Cardiac muscle cell (in vitro differentiated cells and primary cell): ENCODE data around the gene PHC2. TPM values are rescaled to one million over a fixed set of nuclear protein-coding genes. Genes with fewer than 3 reads are reported as not detected.

Source experiments
- DNase-seq, 2 donors: peaks; one replicate each; pipeline versions ENCODE4 v3.0.0 to v3.0.0-alpha.2; 2010 to 2017; ENCODE audit warnings: low read depth in 1 of 2, low spot score in 1 of 2
- H3K27ac ChIP-seq: fragments of 200-600 bp; sonication (generic); 2 replicates; pipeline ENCODE4 v1.5.1; 2016
- H3K27me3 ChIP-seq: fragments of 200-600 bp; sonication (generic); 2 replicates; pipeline ENCODE4 v1.6.0; 2016; ENCODE audit warnings: control low read depth
- H3K36me3 ChIP-seq: fragments of 200-600 bp; sonication (generic); 2 replicates; pipeline ENCODE4 v1.5.1; 2016; ENCODE audit warnings: control low read depth
- H3K4me1 ChIP-seq: fragments of 200-600 bp; sonication (generic); 2 replicates; pipeline ENCODE4 v1.8.1; 2017; ENCODE audit warnings: low read depth, mild to moderate bottlenecking, mixed run types
- H3K4me3 ChIP-seq: fragments of 200-600 bp; sonication (generic); 2 replicates; pipeline ENCODE4 v1.5.1; 2016; ENCODE audit warnings: mild to moderate bottlenecking
- H3K9me3 ChIP-seq: fragments of 200-600 bp; sonication (generic); 2 replicates; pipeline ENCODE4 v1.5.1; 2017; ENCODE audit warnings: low read depth, mild to moderate bottlenecking, control low read depth
- polyA plus RNA-seq: library from polyadenylated mRNA; unstranded; fragments of >200 nt; fragmentation: Nextera tagmentation; extraction: Ambion mirVana; gene quantifications from 2 replicates; pipeline ENCODE4 v1.2.1, GENCODE V29; 2016
- total RNA-seq: library from RNA; depleted of rRNA; stranded (reverse); fragments of >200 nt; gene quantifications from 2 replicates; pipeline ENCODE4 v1.2.3, GENCODE V29; 2016
- TF ChIP-seq, protein P1 (sequence below): IDR thresholded peaks from 2 replicates; pipeline ENCODE4 v1.5.1; 2012; ENCODE audit warnings: low read depth, mild to moderate bottlenecking, low read length

Gene PHC2
- total and polyA plus RNA-seq, 2 experiments from 2014 or later = 81.8 to 86.0 TPM

DNA sequence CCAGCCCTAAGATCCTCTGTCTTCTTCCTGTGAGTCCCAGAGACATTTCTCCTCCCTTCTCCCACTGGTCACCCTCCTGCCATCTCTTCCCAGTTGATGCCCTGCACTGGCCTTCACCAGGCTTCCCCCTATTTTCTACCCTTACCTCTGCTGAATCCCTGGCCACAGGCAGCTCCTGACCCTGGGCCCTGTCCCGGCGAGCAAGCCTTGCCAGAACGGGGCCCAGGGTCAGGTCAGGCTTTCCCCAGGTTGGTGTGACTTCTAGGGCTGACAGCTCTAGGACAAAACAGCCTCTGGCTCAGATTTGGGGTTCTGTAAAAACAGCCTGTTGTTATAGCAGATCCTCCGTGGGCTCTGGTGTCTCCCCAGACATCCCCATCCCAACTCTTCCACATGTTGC, 57.3 kb downstream of the PHC2 start:
- Histone ChIP-seq H3K27ac (no peak overlapping the region), H3K27me3 (no peaks in the 10 kb centered on the region)

GRCh38 chr1:33372677-33373076, 58.2 kb downstream of the PHC2 start:
- no peaks in the 10 kb centered on the region for H3K9me3 ChIP-seq
- no peaks in the 10 kb centered on the region for H3K27me3 ChIP-seq
- H3K4me1 ChIP-seq = peaks cover 2% of the 10 kb centered on the region
- no peak overlapping the region for H3K4me3 ChIP-seq
- TF ChIP-seq, protein P1, sequence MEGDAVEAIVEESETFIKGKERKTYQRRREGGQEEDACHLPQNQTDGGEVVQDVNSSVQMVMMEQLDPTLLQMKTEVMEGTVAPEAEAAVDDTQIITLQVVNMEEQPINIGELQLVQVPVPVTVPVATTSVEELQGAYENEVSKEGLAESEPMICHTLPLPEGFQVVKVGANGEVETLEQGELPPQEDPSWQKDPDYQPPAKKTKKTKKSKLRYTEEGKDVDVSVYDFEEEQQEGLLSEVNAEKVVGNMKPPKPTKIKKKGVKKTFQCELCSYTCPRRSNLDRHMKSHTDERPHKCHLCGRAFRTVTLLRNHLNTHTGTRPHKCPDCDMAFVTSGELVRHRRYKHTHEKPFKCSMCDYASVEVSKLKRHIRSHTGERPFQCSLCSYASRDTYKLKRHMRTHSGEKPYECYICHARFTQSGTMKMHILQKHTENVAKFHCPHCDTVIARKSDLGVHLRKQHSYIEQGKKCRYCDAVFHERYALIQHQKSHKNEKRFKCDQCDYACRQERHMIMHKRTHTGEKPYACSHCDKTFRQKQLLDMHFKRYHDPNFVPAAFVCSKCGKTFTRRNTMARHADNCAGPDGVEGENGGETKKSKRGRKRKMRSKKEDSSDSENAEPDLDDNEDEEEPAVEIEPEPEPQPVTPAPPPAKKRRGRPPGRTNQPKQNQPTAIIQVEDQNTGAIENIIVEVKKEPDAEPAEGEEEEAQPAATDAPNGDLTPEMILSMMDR = no peak
- H3K36me3 ChIP-seq = no peaks in the 10 kb centered on the region
- DNase-seq = no peak
- H3K27ac ChIP-seq = no peak overlapping the region

More for the DNA sequence above, 57.3 kb downstream of the PHC2 start:
- TF ChIP-seq, protein P1 = no peak
- no peaks in the 10 kb centered on the region for H3K9me3 ChIP-seq
- no peak overlapping the region for H3K4me3 ChIP-seq
- no peaks in the 10 kb centered on the region for H3K36me3 ChIP-seq
- no peak for DNase-seq
- H3K4me1 ChIP-seq = peaks cover 12% of the 10 kb centered on the region

DNA sequence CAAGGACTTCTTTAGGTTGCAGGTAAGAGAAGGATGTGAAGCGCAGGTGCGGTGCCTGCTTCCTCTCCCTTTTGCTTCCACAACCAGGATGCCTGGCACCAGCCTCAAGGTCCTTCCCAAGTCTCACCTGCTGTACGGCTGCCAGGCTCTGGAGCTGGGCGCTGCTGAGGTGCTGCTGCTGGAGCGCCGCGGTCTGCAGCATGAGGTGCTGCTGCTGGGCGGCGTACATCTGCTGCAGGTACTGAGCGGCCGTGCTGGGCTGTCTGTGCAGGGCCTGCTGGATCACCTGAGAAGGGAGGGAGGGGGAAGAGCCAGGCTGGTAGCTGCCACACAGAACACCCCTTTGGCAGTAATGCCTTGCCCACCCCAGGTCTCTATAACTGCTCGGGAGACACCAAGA, 58.7 kb downstream of the PHC2 start:
- Histone ChIP-seq H3K9me3 (no peaks in the 10 kb centered on the region), H3K4me1 (no peaks in the 10 kb centered on the region), H3K36me3 (no peaks in the 10 kb centered on the region), H3K27ac (no peak overlapping the region), H3K4me3 (no peak overlapping the region), H3K27me3 (no peaks in the 10 kb centered on the region)
- TF ChIP-seq, protein P1 = no peak
- DNase-seq = no peak

- Histone ChIP-seq H3K4me1 (peaks cover 8% of the 10 kb centered on the region), H3K9me3 (no peaks in the 10 kb centered on the region), H3K36me3 (no peaks in the 10 kb centered on the region), H3K27ac (no peak overlapping the region), H3K27me3 (no peaks in the 10 kb centered on the region), H3K4me3 (no peak overlapping the region)
- TF ChIP-seq, protein P1 = no peak
- DNase-seq = no peak
Observed at GRCh38 chr1:33371334-33371733, 59.6 kb downstream of the PHC2 start.

DNA sequence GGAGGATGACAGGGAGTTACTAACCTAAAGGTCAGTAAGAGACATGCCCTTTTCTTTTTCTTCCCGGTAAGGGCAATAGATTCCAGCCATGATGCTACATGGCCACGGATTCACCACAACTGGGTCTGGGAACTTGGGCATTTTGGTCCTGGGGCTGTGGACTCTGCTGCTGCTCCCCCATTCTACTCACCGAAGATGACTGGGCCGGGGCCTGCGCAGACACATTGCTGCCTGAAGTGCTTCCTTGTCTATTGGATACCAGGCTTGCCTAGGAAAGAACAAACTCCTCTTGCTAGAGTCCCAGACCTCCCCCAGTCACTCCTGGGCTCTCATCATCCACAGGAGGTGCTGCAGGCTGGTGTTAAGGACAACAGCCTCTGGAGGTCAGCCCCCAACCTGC, 60.1 kb downstream of the PHC2 start:
- Histone ChIP-seq H3K4me3 (no peak overlapping the region), H3K4me1 (peaks cover 13% of the 10 kb centered on the region), H3K36me3 (no peaks in the 10 kb centered on the region), H3K27ac (no peak overlapping the region), H3K9me3 (no peaks in the 10 kb centered on the region), H3K27me3 (no peaks in the 10 kb centered on the region)
- TF ChIP-seq, protein P1 = no peak
- no peak for DNase-seq

- H3K4me3 ChIP-seq = no peak overlapping the region
- no peaks in the 10 kb centered on the region for H3K36me3 ChIP-seq
- no peak overlapping the region for H3K27ac ChIP-seq
- no peaks in the 10 kb centered on the region for H3K27me3 ChIP-seq
- DNase-seq = peak in 1 of 2 donors; percentile 69
- H3K4me1 ChIP-seq = peaks cover 18% of the 10 kb centered on the region
- no peaks in the 10 kb centered on the region for H3K9me3 ChIP-seq
- TF ChIP-seq, protein P1 = peak; percentile 2
Observed at GRCh38 chr1:33370301-33370700, 60.6 kb downstream of the PHC2 start.
